Activated T-cell treated with anti-CD3 and anti-CD28 coated beads for 4 hours (primary cell): ENCODE results near the gene NKPD1.
"Not testable (repeated sequence)": the region's sequence is repeated elsewhere in the genome, so short reads cannot be mapped to it uniquely, and the experiment has no call there.

Source experiments
- DNase-seq: peaks from one replicate; pipeline ENCODE4 v3.0.0-alpha.2; 2020

NKPD1 gene

GRCh38 chr19:45139286-45140143, 21.3 kb downstream of the NKPD1 start:
- no peak for DNase-seq

- no peak for DNase-seq
Observed at GRCh38 chr19:45138303-45138751, 22.5 kb downstream of the NKPD1 start.

GRCh38 chr19:45137179-45137761, 23.5 kb downstream of the NKPD1 start:
- DNase-seq: no peak

GRCh38 chr19:45136507-45137178, 24.1 kb downstream of the NKPD1 start:
- no peak for DNase-seq

- DNase-seq: no peak
Observed at GRCh38 chr19:45135176-45135885, 25.5 kb downstream of the NKPD1 start.

- DNase-seq: no peak
Observed at GRCh38 chr19:45133661-45134060, 27.1 kb downstream of the NKPD1 start.

- DNase-seq: peak; percentile 25
Observed at GRCh38 chr19:45130888-45131615, 29.7 kb downstream of the NKPD1 start.

GRCh38 chr19:45130236-45130635, 30.5 kb downstream of the NKPD1 start:
- no peak for DNase-seq

- DNase-seq: no peak
Observed at GRCh38 chr19:45128806-45129205, 32.0 kb downstream of the NKPD1 start.

GRCh38 chr19:45128146-45128545, 32.6 kb downstream of the NKPD1 start:
- no peak for DNase-seq

GRCh38 chr19:45126654-45127053, 34.1 kb downstream of the NKPD1 start:
- DNase-seq: no peak

GRCh38 chr19:45125975-45126493, 34.7 kb downstream of the NKPD1 start:
- peak; percentile 66 for DNase-seq

GRCh38 chr19:45125360-45125759, 35.4 kb downstream of the NKPD1 start:
- DNase-seq: no peak

GRCh38 chr19:45124021-45124420, 36.8 kb downstream of the NKPD1 start:
- no peak for DNase-seq

- no peak for DNase-seq
Observed at GRCh38 chr19:45123440-45123850, 37.3 kb downstream of the NKPD1 start.

GRCh38 chr19:45122832-45123231, 38.0 kb downstream of the NKPD1 start:
- no peak for DNase-seq

- DNase-seq: no peak
Observed at GRCh38 chr19:45121827-45122345, 38.9 kb downstream of the NKPD1 start.

GRCh38 chr19:45119582-45119981, 41.2 kb downstream of the NKPD1 start:
- no peak for DNase-seq

- not testable (repeated sequence) for DNase-seq
Observed at GRCh38 chr19:45118591-45119355, 42.0 kb downstream of the NKPD1 start.

- no peak for DNase-seq
Observed at GRCh38 chr19:45118106-45118505, 42.7 kb downstream of the NKPD1 start.

- no peak for DNase-seq
Observed at GRCh38 chr19:45117671-45118070, 43.1 kb downstream of the NKPD1 start.
